Testis (tissue), 2 donors: ENCODE data around the gene SOBP.

Source experiments
- CTCF ChIP-seq, 3 experiments: fragments of 450-650 bp in 2 of 3; fragments of 200-600 bp in 1 of 3; sonication (generic) in 1 of 3; IDR thresholded peaks; one replicate each; pipeline ENCODE4 v1.5.1; 2016 to 2019; ENCODE audit warnings: antibody characterized with exemption in 3 of 3, mild to moderate bottlenecking in 2 of 3, moderate library complexity in 1 of 3
- POLR2A ChIP-seq: fragments of 450-650 bp; IDR thresholded peaks from one replicate; pipeline ENCODE4 v1.6.1; 2017; ENCODE audit warnings: antibody characterized with exemption, mild to moderate bottlenecking, moderate library complexity

GRCh38 chr6:107515955-107516354, 26.0 kb downstream of the SOBP start:
- TF ChIP-seq CTCF (IDR thresholded peaks at IDR 0.05): no peak
- TF ChIP-seq POLR2A: no peak
